NCI-H446 (cell line): ENCODE measurements around the gene PLA2G6.
"Not testable (repeated sequence)": the region's sequence is repeated elsewhere in the genome, so short reads cannot be mapped to it uniquely, and the experiment has no call there.

Experiments used
- DNase-seq, 2 experiments: peaks; one replicate each; lab custom pipeline; 2025; lab: John Stamatoyannopoulos, UW

The PLA2G6 gene

GRCh38 chr22:38190581-38190980 lies 9.0 kb upstream of the PLA2G6 start:
- no peak for DNase-seq

GRCh38 chr22:38189104-38189503 lies 7.5 kb upstream of the PLA2G6 start:
- no peak for DNase-seq

GRCh38 chr22:38187413-38188212 lies 6.0 kb upstream of the PLA2G6 start:
- peak in 1 of 2 experiments; percentile 31 for DNase-seq

GRCh38 chr22:38186429-38186828 lies 4.8 kb upstream of the PLA2G6 start:
- DNase-seq = no peak

GRCh38 chr22:38184788-38185187 lies 3.2 kb upstream of the PLA2G6 start:
- DNase-seq = no peak

- no peak for DNase-seq
These were observed 683 bp downstream of the PLA2G6 start for GRCh38 chr22:38180841-38181452.

GRCh38 chr22:38178605-38178937 lies 3.1 kb downstream of the PLA2G6 start:
- DNase-seq = not testable (repeated sequence)

GRCh38 chr22:38177926-38178604 lies 3.6 kb downstream of the PLA2G6 start:
- DNase-seq = no peak

GRCh38 chr22:38177571-38177925 lies 4.1 kb downstream of the PLA2G6 start:
- not testable (repeated sequence) for DNase-seq

GRCh38 chr22:38177044-38177443 lies 4.6 kb downstream of the PLA2G6 start:
- no peak for DNase-seq

- peak in 1 of 2 experiments; percentile 24 for DNase-seq
These were observed 5.4 kb downstream of the PLA2G6 start for GRCh38 chr22:38176170-38176741.

- DNase-seq = no peak
These were observed 6.2 kb downstream of the PLA2G6 start for GRCh38 chr22:38175206-38176118.

GRCh38 chr22:38174626-38175025 lies 7.0 kb downstream of the PLA2G6 start:
- no peak for DNase-seq

GRCh38 chr22:38173641-38173906 lies 8.1 kb downstream of the PLA2G6 start:
- DNase-seq = no peak

- DNase-seq = no peak
These were observed 8.6 kb downstream of the PLA2G6 start for GRCh38 chr22:38172832-38173640.

GRCh38 chr22:38171927-38172831 lies 9.5 kb downstream of the PLA2G6 start:
- peak in 1 of 2 experiments; percentile 37 for DNase-seq

GRCh38 chr22:38170469-38170868 lies 11.2 kb downstream of the PLA2G6 start:
- DNase-seq = no peak

GRCh38 chr22:38169116-38169515 lies 12.5 kb downstream of the PLA2G6 start:
- no peak for DNase-seq

GRCh38 chr22:38167988-38168407 lies 13.6 kb downstream of the PLA2G6 start:
- DNase-seq = peak; percentile 25 to 77
